Peyer's patch (tissue), 4 donors: ENCODE data around the gene TPPP2. TPM values are rescaled to one million over a fixed set of nuclear protein-coding genes. Genes with fewer than 3 reads are reported as not detected.

ENCODE experiments used
- DNase-seq, 3 donors: peaks; one replicate each; pipeline ENCODE4 v3.0.0-alpha.2; 2017 to 2019
- H3K27ac ChIP-seq, 4 donors: fragments of 200-600 bp; sonication (generic); one replicate each; pipeline ENCODE4 v1.5.1; 2016 to 2019
- H3K27me3 ChIP-seq, 2 donors: fragments of 200-600 bp; sonication (generic); one replicate each; pipeline ENCODE4 v1.5.1; 2019
- H3K36me3 ChIP-seq, 3 donors: fragments of 200-600 bp; sonication (generic); one replicate each; pipeline ENCODE4 v1.5.1; 2016 to 2019
- H3K4me1 ChIP-seq, 4 donors: fragments of 200-600 bp; sonication (generic); one replicate each; pipeline ENCODE4 v1.5.1; 2016 to 2019
- H3K4me3 ChIP-seq, 4 donors: fragments of 200-600 bp; sonication (generic); 1 replicate in 3 of 4; 2 replicates in 1 of 4; pipeline ENCODE4 v1.5.1; 2016 to 2019; ENCODE audit warnings: mild to moderate bottlenecking in 1 of 4
- H3K9me3 ChIP-seq, 4 donors: fragments of 200-600 bp; sonication (generic); one replicate each; pipeline ENCODE4 v1.5.1; 2016 to 2019; ENCODE audit warnings: mild to moderate bottlenecking in 1 of 4
- CTCF ChIP-seq, 6 experiments: fragments of 450-650 bp in 4 of 6; fragments of 200-600 bp in 2 of 6; sonication (generic) in 1 of 6; IDR thresholded peaks; one replicate each; pipeline ENCODE4 v1.5.1; 2017 to 2019; ENCODE audit warnings: antibody characterized with exemption in 6 of 6, mild to moderate bottlenecking in 3 of 6, moderate library complexity in 1 of 6
- POLR2A ChIP-seq, 2 donors: fragments of 450-650 bp; IDR thresholded peaks; one replicate each; pipeline ENCODE4 v1.5.1; 2017; ENCODE audit warnings: antibody characterized with exemption in 2 of 2, mild to moderate bottlenecking in 2 of 2, moderate library complexity in 2 of 2
- total RNA-seq, 4 donors: library from RNA; depleted of rRNA; stranded (reverse); fragments of >200 nt; gene quantifications; one replicate each; pipeline ENCODE4 v1.1.0, GENCODE V29; 2016

TPPP2 gene
- total RNA-seq, 4 donors from 2014 or later, result not detected

- no peak overlapping the region for H3K4me3 ChIP-seq
- no peaks in the 10 kb centered on the region for H3K9me3 ChIP-seq
- H3K36me3 ChIP-seq, result peaks cover 0 to 5% (median 0%) of the 10 kb centered on the region in 3 donors
- peak overlapping the region; percentile 77 to 86 (median 82) for H3K27ac ChIP-seq
- H3K27me3 ChIP-seq, result no peaks in the 10 kb centered on the region
- H3K4me1 ChIP-seq, result peaks cover 0 to 21% (median 3%) of the 10 kb centered on the region in 4 donors
- no peak for TF ChIP-seq POLR2A (IDR thresholded peaks at IDR 0.05)
- TF ChIP-seq CTCF (IDR thresholded peaks at IDR 0.05), result no peak
- no peak for DNase-seq
Measured at GRCh38 chr14:21026274-21026987, 3.6 kb upstream of the TPPP2 start.

GRCh38 chr14:21026988-21027315 is 3.1 kb upstream of the TPPP2 start:
- Histone ChIP-seq H3K27me3 (no peaks in the 10 kb centered on the region), H3K4me3 (no peak overlapping the region), H3K36me3 (no peaks in the 10 kb centered on the region), H3K27ac (peak overlapping the region in 3 of 4 donors; percentile 77 to 86 (median 86)), H3K9me3 (no peaks in the 10 kb centered on the region), H3K4me1 (peaks cover 0 to 21% (median 3%) of the 10 kb centered on the region in 4 donors)
- TF ChIP-seq POLR2A (IDR thresholded peaks at IDR 0.05) (no peak), CTCF (IDR thresholded peaks at IDR 0.05) (no peak)
- DNase-seq, result no peak

- Histone ChIP-seq H3K27me3 (no peaks in the 10 kb centered on the region), H3K36me3 (no peaks in the 10 kb centered on the region), H3K4me3 (no peak overlapping the region), H3K4me1 (peaks cover 0 to 6% (median 3%) of the 10 kb centered on the region in 4 donors), H3K27ac (no peak overlapping the region), H3K9me3 (no peaks in the 10 kb centered on the region)
- TF ChIP-seq CTCF (IDR thresholded peaks at IDR 0.05), result no peak
- no peak for TF ChIP-seq POLR2A (IDR thresholded peaks at IDR 0.05)
- DNase-seq, result no peak
Measured at GRCh38 chr14:21030531-21030930, 514 bp downstream of the TPPP2 start.

GRCh38 chr14:21032326-21033132 is 2.5 kb downstream of the TPPP2 start:
- no peak overlapping the region for H3K27ac ChIP-seq
- no peaks in the 10 kb centered on the region for H3K36me3 ChIP-seq
- H3K27me3 ChIP-seq, result no peaks in the 10 kb centered on the region
- H3K4me3 ChIP-seq, result no peak overlapping the region
- no peaks in the 10 kb centered on the region for H3K4me1 ChIP-seq
- no peaks in the 10 kb centered on the region for H3K9me3 ChIP-seq
- TF ChIP-seq CTCF (IDR thresholded peaks at IDR 0.05) (no peak), POLR2A (IDR thresholded peaks at IDR 0.05) (no peak)
- no peak for DNase-seq

- Histone ChIP-seq H3K4me1 (peaks cover 0 to 4% (median 0%) of the 10 kb centered on the region in 4 donors), H3K27ac (no peak overlapping the region), H3K36me3 (no peaks in the 10 kb centered on the region), H3K4me3 (no peak overlapping the region), H3K9me3 (no peaks in the 10 kb centered on the region), H3K27me3 (no peaks in the 10 kb centered on the region)
- no peak for DNase-seq
- no peak for TF ChIP-seq CTCF (IDR thresholded peaks at IDR 0.05)
- no peak for TF ChIP-seq POLR2A (IDR thresholded peaks at IDR 0.05)
Measured at GRCh38 chr14:21033133-21033698, 3.2 kb downstream of the TPPP2 start.
